ENCODE results near the gene HIVEP2. TPM values are rescaled to one million over a fixed set of nuclear protein-coding genes. Genes with fewer than 3 reads are reported as not detected.

Gene HIVEP2
- total and polyA plus RNA-seq, 2 of the 4 experiments (the other 2 are of a cell fraction) = 4.3 to 11.3 TPM

- H3K9me3 ChIP-seq (ENCODE audit: control insufficient read depth, insufficient read depth, low read length) = no peaks in the 10 kb centered on the region
- H3K27me3 ChIP-seq (ENCODE audit: control insufficient read depth, insufficient read depth, low read length) = no peaks in the 10 kb centered on the region
- H2BK5ac ChIP-seq (ENCODE audit: low read depth, low read length, poor library complexity, severe bottlenecking) = no peak overlapping the region
- no peak overlapping the region for H3K18ac ChIP-seq (ENCODE audit: low read depth, low read length)
- TF ChIP-seq CTCF (conservative IDR thresholded peaks at IDR 0.05; ENCODE audit: low read depth, low read length) (no peak), FOS (IDR thresholded peaks at IDR 0.05; ENCODE audit: low read depth, low read length) (no peak), RAD21 (IDR thresholded peaks at IDR 0.05; ENCODE audit: low read length) (no peak), CHD1 (IDR thresholded peaks at IDR 0.05; ENCODE audit: low read depth, low read length) (no peak), CEBPB (IDR thresholded peaks at IDR 0.05; ENCODE audit: low read depth, low read length) (no peak), NFE2L2 (IDR thresholded peaks at IDR 0.05; ENCODE audit: low read depth, low read length) (no peak), ELK1 (IDR thresholded peaks at IDR 0.05; ENCODE audit: borderline replicate concordance, low read depth, low read length) (no peak), SMC3 (IDR thresholded peaks at IDR 0.05; ENCODE audit: low read depth, low read length) (no peak), POLR2A (IDR thresholded peaks at IDR 0.05; ENCODE audit: low read depth, low read length) (no peak), MXI1 (IDR thresholded peaks at IDR 0.05; ENCODE audit: borderline replicate concordance, low read depth, low read length) (no peak), MAZ (IDR thresholded peaks at IDR 0.05; ENCODE audit: borderline replicate concordance, low read depth, low read length) (no peak), MAFK (IDR thresholded peaks at IDR 0.05; ENCODE audit: low read depth, low read length) (no peak), USF2 (IDR thresholded peaks at IDR 0.05; ENCODE audit: low read depth, low read length) (no peak), RFX5 (IDR thresholded peaks at IDR 0.05; ENCODE audit: low read depth, low read length) (no peak), RCOR1 (IDR thresholded peaks at IDR 0.05; ENCODE audit: insufficient replicate concordance, low read length) (no peak), BHLHE40 (IDR thresholded peaks at IDR 0.05; ENCODE audit: low read depth, low read length) (no peak)
- H3K27ac ChIP-seq (ENCODE audit: insufficient read depth, low read length) = no peak overlapping the region
- no peak overlapping the region for H3K56ac ChIP-seq (ENCODE audit: extremely low read depth, insufficient read depth, low read length)
- H2BK15ac ChIP-seq (ENCODE audit: low read depth, low read length) = no peak overlapping the region
- H2BK20ac ChIP-seq (ENCODE audit: low read depth, low read length) = no peak overlapping the region
- H3K4me3 ChIP-seq (ENCODE audit: insufficient read depth, low read depth, low read length) = no peak overlapping the region
- no peak overlapping the region for H3K4me2 ChIP-seq (ENCODE audit: low read depth, low read length)
- H2AK9ac ChIP-seq (replicated peaks; ENCODE audit: low read depth, low read length, poor library complexity) = no peak overlapping the region
- in situ Hi-C loops (cut with MboI; ENCODE audit: low sequenced_read_pairs) (loop anchor here (5.0 kb wide), 1 partner anchor 263 kb away; no protein-coding TSS in a partner anchor), intact Hi-C loops (cut with micrococcal nuclease) (no loop called here), dilution Hi-C loops (cut with HindIII; ENCODE audit: low sequenced_read_pairs, unreplicated experiment) (no loop called here)
- no peak overlapping the region for H4K91ac ChIP-seq (ENCODE audit: insufficient read depth, low read depth, low read length)
- no peaks in the 10 kb centered on the region for H3K79me1 ChIP-seq (ENCODE audit: low read depth in 1 of 2, low read length in 2 of 2)
- no peak overlapping the region for H4K8ac ChIP-seq (ENCODE audit: low read depth in 2 of 2, low read length in 2 of 2)
- H3K9me1 ChIP-seq (ENCODE audit: insufficient read depth, low read length) = no peaks in the 10 kb centered on the region
- BruUV-seq (replicated peaks) = no TSS peak
- H3K14ac ChIP-seq (replicated peaks; ENCODE audit: low read depth, low read length) = no peak overlapping the region
- no peak overlapping the region for H3K4ac ChIP-seq (ENCODE audit: low read depth, low read length)
- no peak for ATAC-seq (ENCODE audit: low read depth)
- no peak overlapping the region for H2AFZ ChIP-seq (replicated peaks; ENCODE audit: low read length, poor library complexity)
- no peaks in the 10 kb centered on the region for H3K36me3 ChIP-seq (ENCODE audit: control insufficient read depth, insufficient read depth, low read length)
- no peak overlapping the region for H2AK5ac ChIP-seq (ENCODE audit: low read depth, low read length)
- POLR2A ChIA-PET (ENCODE audit: unreplicated experiment) = no interaction called here
- H3K23ac ChIP-seq (ENCODE audit: low read depth, low read length) = no peak overlapping the region
- no peak overlapping the region for H4K5ac ChIP-seq (ENCODE audit: low read depth, low read length)
- H3K4me1 ChIP-seq (ENCODE audit: control insufficient read depth, insufficient read depth, low read length) = no peaks in the 10 kb centered on the region
- no CpG with 5 or more reads among the region's 2 CpGs for WGBS, 2 experiments (ENCODE audit: extremely low coverage in 2 of 2, insufficient read length in 1 of 2)
- CTCF ChIA-PET = no interaction called here
- H4K20me1 ChIP-seq (ENCODE audit: insufficient read depth, low read length) = no peaks in the 10 kb centered on the region
- H2BK120ac ChIP-seq (ENCODE audit: low read depth, low read length) = no peak overlapping the region
- DNase-seq = no peak
- no peak overlapping the region for H3K9ac ChIP-seq (ENCODE audit: low read depth, low read length)
Observed at GRCh38 chr6:142954844-142955243, 9.9 kb upstream of the HIVEP2 start.
